Stimulated activated CD4-positive, alpha-beta T cell treated with anti-CD3 and anti-CD28 coated beads, Interleukin-15, amount 100 ng/mL, for 1 hour (primary cell): ENCODE data around the gene MDGA2.

Experiments used
- DNase-seq, 2 donors: peaks; one replicate each; pipeline ENCODE4 v3.0.0-alpha.2; 2020; ENCODE audit warnings: low read depth in 1 of 2, low spot score in 1 of 2

Gene MDGA2

DNA sequence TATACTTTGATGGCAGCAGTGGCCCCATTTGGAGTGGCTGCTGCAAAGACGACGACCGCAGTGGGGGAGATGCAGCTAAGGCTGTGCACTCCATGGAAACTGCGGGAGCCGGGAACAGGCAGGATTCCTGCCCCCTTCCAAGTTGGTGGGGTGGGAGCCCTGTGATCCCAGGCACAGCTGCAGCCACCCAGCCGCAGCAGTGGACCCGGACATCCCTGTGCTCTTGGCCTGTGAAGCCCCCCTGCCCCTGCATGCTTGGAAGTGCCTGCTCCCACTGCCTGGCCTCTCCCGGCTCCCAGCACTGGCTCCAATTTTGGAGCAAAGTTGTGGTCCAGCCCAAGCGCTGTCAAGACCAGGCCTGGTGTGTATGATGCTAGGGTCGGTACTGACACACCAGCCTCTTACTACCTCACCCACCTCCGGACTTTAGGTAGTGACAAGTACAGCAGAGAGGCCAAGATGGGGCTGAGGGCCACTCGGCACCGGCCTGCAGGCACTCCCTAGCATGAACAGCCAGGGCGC lies 521.1 kb downstream of the MDGA2 start:
- no peak for DNase-seq

DNA sequence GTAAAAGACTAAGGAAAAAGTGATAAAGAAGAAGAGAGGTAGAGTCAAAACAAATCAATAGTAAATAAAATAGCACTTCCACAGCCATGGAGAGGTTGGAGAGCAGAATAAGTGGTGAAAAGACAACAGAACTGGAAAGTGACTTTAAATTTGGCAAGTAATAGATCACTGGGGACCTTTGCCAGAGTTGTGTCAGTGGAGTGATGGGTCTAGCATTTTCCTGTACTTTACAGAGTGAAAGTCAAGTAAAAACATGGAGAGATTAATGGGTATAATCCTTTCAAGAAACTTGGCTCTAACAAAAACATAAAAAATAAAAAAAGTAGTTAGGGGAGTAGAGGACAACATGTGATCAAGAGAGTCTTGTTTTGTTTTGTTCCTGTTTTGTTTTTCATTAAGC lies 521.7 kb downstream of the MDGA2 start:
- DNase-seq: no peak

- DNase-seq: no peak
Measured at GRCh38 chr14:47150267-47150666, 525.1 kb downstream of the MDGA2 start.

GRCh38 chr14:47149326-47149725 lies 526.1 kb downstream of the MDGA2 start:
- no peak for DNase-seq

DNA sequence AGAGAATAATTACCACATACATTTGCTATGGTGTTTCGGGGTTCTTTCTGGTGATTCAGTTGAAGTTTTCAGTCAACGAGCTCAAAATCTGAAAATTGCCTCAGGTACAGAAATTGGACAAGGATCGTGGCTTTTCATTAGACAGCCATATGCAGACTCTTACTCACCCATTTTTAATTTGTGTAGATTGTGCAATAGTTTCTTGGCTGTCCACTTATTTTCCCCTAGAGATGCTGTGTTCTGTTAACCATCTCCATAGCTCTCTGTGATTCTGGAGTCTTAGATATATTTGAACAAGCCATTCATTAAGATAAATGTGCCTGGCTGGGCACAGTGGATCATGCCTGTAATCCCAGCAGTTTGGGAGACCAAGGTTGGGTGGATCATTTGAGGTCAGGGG lies 526.7 kb downstream of the MDGA2 start:
- DNase-seq: no peak

- DNase-seq: no peak
Measured at GRCh38 chr14:47120645-47121044, 554.8 kb downstream of the MDGA2 start.

DNA sequence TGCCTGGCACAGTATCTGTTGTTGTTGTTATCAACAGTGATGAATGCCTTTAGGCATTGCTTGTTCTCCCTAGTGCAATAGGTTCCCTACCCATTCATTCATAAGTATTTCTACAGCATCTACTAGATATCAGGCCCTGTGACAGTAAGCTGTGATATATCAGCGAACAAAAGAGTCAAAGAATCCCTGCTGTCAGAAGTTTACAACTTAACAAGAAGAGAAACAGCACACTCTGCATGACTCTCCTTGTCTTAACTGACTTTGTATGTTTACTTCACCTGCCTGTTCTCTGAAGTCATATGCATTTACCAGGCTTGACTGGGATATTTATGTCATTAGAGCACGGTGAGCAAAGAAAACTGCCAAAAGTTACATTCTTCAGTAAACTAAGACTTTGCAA lies 571.6 kb downstream of the MDGA2 start:
- no peak for DNase-seq

- DNase-seq: no peak
Measured at GRCh38 chr14:47102472-47102871, 572.9 kb downstream of the MDGA2 start.

GRCh38 chr14:47085678-47086077 lies 589.7 kb downstream of the MDGA2 start:
- DNase-seq: no peak

DNA sequence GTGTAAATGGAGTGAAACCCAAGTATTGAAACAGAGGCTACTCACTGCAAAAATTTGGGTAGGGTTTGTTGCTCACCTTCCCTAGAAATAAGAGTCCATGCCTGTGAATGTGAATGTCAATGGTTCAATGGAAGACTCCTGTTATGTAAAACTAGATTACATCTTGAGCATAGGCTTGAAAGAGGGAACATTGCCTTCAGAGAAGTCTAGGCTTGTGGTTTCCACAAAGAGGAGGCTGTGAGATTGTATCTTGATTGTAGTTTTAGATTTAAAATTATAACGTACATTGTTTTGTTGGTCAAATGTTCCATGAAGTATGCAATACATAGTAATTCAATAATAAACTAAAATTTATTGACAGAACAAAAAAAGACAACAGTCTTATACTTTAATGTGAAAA lies 610.1 kb downstream of the MDGA2 start:
- DNase-seq: no peak

GRCh38 chr14:47060050-47060449 lies 615.4 kb downstream of the MDGA2 start:
- no peak for DNase-seq

DNA sequence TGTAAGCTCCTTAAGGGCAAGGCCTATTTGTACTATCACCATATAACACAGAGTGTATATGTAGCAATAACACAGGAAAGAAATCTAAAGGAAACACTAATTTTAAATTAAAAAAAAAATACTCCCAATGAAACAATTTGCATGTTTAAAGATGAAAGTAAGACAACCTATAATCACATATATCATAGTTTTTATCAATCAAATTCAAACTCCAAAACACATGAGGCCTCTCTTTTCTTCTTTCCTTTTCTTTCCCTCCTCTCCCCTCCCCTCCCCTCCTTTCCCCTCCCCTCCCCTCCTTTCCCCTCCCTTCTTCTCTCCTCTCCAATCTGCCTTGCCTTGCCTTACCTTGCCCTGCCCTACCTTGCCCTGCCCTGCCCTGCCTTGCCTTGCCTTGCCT lies 618.0 kb downstream of the MDGA2 start:
- DNase-seq: no peak

DNA sequence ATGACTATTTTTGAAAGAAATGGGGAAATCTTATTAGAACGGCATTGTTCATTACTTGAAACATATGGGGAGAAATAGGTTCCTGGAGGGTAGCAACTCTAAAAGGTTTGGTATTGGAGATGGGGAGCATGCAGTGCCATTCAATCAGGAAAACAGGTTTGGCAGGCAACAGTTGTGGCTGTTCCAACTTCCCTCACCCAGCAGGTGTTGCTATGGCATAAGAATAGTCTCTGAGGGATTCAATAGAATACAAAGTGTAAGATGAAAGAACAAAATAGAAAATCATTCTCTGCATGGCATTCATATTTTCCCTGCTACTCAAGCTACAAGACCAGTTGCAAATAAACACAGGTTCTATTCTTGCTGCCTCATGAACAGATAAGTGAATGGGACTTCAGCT lies 630.6 kb downstream of the MDGA2 start:
- no peak for DNase-seq

DNA sequence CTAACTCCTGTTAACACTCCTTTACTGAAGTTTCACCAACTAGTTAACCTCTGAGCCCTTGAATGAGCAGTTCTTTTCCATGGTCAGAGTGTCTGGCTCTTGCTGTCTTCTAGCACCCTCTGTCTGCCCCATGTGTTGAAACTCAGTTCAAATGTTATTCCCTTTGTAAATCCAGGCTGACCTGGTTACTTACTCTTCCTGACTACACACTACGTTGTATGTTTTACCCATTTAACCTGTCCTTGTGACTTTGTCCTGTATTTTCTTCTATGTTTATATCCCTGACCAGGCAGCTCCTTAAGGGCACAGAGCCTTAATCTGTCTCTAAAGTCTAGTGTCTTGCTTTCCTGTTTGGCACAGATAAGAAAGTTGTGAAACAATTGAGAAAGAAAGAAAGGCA lies 634.9 kb downstream of the MDGA2 start:
- no peak for DNase-seq

DNA sequence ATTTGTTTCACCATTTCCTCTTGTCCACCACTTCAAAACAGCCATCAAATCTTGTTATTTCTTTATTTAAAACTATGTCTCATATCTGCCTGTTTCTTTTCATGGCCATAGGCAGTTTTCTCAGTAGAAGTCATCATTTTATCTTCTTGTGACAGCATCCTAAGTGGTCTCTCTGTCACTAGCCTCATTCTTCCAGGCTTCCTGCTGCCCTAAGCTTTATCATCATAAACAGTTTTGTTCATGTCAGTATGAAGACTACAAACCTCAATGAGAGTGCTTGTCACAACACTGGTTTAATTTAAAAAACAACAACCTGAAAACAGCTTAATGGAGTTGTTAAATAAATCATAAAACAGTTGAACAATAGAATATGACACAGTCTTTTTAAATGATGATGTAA lies 636.1 kb downstream of the MDGA2 start:
- DNase-seq: no peak

DNA sequence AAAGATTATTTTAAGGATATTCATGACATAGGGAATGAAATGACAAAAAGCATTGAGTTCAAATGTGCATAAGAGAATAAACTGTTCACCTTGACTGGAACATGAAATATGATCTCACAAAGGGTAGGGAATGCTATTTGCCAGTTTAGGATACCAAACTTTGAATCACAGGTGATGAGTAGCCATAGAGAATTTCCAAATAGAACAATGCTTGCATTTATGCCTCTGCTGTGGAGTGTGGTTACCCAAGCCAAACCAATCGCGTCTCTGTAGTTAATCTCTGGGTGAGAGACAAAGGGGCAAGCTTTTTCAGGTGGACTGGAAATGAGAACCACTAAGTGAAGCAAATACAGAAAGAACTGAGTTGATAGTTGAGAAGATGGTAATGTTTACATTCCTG lies 652.7 kb downstream of the MDGA2 start:
- DNase-seq: no peak

- DNase-seq: no peak
Measured at GRCh38 chr14:47020500-47020899, 654.9 kb downstream of the MDGA2 start.

- no peak for DNase-seq
Measured at GRCh38 chr14:47012533-47013280, 662.7 kb downstream of the MDGA2 start.

GRCh38 chr14:47009615-47010014 lies 665.8 kb downstream of the MDGA2 start:
- no peak for DNase-seq

DNA sequence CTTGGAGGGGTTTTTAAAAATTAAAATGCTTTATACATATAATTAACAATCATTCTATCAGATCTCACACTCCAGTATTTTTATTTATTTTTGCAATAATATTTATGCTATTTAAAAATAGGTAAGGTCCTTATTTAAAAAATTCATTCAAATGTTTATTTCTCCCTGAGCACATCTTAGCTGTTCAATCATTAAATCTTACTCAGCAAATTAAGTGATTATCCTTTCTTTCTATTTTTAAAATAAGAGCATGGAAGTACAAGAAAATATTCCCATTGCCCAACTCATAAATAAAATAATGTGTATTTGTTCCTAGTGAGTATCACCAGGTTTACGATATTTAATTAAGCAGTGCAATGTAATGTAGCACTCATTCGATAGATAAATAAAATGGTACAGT lies 666.7 kb downstream of the MDGA2 start:
- no peak for DNase-seq

- no peak for DNase-seq
Measured at GRCh38 chr14:46999661-47000060, 675.7 kb downstream of the MDGA2 start.

- DNase-seq: no peak
Measured at GRCh38 chr14:46989566-46989965, 685.8 kb downstream of the MDGA2 start.

- DNase-seq: no peak
Measured at GRCh38 chr14:46988312-46988711, 687.1 kb downstream of the MDGA2 start.
